D341Med (cell line): ENCODE data around the gene KCNF1.
"Not testable (repeated sequence)": the region's sequence is repeated elsewhere in the genome, so short reads cannot be mapped to it uniquely, and the experiment has no call there.

Experiments used
- DNase-seq: peaks from one replicate; pipeline ENCODE4 v3.0.0; 2012; ENCODE audit warnings: low spot score

KCNF1 gene

DNA sequence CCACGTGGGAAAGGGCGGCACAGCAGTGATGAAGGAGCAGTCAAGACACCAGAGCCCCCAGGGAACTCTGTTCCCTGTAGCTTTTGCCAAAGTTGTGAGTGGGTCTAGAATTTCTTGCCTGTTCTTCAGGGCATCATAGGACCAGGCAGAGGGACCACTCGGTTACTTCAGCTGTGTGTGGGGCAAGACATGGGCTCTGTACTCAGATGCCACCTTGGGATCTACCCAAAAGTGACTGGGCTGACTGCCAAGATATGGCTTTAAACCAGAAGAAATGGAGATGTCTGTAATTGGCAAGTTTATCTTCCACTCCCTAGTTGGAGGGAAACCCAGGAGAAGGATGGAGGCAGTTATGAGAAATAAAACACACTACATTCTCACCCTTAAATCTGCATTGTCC lies 29.6 kb downstream of the KCNF1 start:
- no peak for DNase-seq

DNA sequence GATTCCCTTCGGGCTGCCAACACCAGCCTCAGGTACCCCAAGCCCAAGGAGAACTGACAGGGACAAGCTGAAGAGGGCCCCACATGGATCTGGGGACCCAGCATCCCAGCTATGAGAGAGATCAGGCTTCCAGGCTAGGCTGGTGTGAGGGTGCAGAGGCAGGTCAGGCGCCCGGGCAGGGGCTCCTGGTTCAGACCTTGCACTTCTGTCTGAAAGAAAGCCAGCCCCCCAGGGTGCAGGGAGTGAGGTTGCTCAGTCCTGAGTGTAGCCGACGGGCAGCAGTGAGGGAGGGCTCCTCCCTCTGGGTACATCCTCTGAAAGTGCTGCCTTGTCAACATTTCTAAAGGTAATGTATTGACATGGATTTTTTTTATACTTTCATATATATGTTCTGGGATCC lies 33.1 kb downstream of the KCNF1 start:
- DNase-seq = no peak

DNA sequence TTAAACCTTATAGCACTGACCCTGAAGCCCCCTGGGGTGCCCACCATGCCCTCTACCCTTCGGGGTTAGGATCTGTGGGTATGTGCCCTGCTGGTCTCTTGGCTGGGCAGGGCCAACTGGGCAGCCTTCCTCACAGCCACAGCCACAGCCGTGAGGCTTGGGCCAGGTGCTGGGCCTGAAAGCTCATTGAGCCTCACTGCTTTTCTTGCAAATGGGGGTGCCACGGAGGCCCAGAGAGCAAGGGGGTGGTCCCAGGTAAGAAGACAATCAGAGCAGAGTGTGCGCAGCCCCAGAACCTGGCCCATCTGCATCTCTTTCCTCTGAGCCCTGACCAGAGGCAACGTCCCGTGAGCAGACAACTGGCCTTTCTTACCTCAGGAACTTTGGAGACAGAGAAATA lies 34.7 kb downstream of the KCNF1 start:
- DNase-seq = no peak

DNA sequence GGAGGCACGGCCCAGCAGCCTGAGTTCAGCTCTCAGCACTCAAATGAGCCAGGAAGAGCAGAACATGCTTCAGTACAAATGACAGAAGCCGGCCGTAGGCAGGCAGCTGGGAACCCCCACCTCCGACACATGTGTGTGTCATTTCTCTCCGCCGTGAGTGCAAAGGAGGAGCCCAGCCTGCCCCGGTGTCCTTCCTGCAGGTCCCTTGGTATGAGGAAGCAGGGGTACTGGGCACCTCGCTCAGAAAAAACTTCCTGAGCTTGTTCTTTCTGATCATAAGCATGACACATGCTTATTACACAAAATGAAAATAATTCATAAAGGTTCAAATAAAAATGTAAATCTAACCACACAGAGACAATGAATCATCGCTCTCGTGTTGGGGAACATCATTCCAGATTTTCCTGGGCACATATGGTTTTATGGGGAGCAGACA lies 35.3 kb downstream of the KCNF1 start:
- no peak for DNase-seq

DNA sequence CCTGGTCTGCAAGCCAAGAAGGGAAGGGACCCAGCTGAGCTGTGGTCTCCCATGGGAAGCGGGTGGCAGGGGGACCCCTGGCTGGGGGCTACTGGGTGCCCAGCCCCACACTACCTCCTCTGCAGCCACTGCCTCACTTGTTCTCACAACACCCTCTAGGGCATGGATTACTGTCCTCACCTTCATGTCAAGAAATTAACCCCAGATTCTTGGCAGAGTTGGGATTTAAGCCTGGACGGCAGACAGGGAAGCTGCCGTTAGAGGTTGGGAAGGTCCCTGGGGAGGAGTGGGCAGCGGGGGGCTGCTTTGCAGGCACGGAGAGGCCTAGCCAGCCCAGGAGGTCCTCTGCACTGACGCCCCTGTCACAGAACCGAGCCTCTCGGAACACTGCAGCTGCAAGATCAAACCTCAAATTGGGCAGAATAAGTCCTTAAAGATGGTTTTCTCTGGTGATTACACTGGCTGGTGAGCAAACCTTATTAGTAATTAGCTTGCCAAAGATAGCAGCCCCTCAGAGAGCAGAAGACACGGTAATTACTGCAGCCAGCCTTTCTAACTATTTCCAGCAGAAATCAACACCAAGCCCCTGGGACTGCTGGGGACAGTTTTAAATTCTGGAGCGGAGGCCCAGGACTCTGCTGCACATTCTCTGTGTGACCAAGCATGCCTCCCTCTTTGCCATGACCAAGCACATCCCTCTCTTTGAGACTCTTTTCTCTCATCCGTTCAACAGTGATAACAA lies 35.9 kb downstream of the KCNF1 start:
- no peak for DNase-seq

DNA sequence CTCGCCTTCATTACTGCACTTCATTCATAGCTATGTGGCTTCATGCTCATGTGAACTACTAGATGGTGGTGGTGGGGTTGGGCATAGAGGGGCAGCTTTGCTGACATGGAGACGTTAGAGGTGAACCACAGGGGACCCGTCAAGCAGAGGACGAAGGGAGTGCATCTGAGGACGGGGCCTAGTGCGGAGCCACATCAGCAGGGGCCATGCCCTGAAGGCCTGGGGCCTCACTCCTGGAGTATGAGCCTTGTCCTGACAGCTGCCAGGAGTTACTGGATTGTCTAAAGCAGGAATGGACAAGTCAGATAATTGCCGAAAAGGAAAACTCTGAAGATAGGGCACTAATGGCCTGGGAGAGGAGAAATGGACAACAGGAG lies 36.4 kb downstream of the KCNF1 start:
- no peak for DNase-seq

DNA sequence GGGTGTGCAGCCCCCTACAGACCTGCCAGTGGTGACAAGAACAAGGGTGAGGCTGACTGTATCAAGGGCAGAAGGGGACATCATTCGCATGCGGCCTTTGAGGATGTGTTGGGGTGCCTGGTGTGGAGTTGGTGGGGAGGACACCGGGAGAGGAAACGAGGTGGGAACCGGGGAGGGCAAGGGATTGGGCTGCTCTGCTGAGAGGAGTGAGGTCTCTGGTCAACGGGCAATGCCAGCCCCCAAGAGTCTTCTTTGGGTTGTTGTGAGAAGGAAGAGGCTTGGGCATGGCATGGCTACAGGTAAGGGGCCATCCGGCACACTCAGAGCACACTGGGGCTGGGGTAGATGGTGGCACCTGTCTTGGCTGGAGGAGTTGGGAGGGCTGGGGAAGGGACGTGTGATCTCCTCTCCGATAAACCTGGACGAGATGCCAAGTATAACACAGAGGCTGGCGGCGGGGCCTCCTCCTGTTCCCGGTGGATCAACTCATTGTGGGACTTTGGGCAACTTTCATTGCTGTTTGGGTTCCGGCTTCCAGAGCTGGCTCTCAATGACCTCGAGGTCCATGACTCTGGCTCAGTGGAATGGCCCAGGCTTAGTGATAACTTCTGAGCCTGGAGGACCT lies 37.0 kb downstream of the KCNF1 start:
- DNase-seq = no peak

DNA sequence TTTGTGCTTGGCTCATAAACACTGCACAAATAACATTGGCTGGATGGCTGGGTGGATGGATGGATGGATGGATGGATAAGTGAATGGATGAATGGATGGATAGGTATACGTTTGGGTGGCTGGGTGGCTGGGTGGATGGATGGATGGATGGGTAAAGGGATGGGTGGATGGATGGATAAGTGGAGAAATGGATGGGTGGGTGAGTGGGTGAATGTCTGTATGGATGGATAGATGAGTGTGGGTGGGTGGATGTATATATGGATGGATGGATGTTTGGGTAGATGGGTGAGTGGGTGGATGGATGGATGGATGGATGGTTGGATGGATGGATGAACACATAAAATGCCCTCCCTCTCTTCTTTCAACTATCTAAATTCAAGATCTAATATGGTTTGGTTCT lies 38.1 kb downstream of the KCNF1 start:
- no peak for DNase-seq

DNA sequence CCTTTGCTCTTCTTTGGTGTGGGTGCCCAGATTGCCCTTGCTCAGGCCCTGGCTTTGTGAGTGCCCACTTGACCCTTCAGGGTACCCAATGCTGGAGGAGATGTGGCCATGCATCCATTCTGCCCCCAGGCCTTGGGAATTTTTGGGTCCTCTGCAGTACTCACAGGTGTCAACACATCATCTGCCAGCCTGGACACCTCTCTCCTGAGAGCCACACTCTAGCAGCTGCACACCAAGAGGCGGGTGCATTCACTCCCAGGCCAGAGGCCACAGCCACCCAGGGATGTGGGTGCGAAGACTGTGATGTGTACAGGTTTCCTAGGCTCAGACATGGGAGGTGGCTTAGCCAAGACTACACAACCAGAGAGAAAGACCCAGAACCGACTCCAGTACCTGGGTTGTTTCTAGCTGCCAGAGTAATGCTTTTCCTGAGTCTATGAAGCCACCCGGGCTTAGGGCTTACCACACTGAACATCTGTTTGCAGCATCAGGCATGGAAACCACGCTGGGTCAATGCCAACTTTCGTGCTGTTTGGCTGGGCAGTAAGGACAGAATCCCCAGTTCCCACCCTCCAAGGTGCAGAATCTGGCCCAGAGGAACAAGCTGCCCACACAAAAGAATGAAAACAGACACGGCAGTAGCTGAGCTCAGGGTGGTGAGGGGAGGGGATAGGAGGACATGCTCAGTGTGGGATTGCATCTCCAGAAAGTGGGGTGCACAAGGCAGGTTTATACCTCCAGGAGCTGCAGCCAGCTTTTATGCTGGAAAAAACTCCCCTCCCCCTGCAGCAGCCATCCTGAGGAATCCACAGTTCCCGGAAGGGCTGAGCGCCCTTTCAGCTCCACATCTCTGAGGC lies 40.1 kb downstream of the KCNF1 start:
- no peak for DNase-seq

DNA sequence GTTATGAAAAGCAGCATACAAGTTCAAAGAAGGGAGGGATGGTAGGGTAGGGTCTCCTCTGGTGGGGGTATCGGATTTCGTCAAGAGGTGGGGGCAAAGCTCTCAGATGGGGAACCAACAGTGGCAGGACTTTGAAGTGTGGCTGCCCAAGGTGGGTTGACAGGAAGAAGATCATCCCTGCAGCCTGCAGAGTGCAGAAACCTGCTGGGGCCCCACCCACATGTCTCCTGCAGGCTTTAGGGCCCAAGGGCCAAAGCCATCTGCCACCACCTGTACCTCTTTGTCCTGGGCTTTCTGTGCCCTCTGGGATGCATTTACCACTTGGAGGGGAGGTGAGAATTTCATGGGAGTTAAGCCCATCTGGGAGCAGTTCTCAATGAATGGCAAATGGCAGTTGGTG lies 42.7 kb downstream of the KCNF1 start:
- no peak for DNase-seq

DNA sequence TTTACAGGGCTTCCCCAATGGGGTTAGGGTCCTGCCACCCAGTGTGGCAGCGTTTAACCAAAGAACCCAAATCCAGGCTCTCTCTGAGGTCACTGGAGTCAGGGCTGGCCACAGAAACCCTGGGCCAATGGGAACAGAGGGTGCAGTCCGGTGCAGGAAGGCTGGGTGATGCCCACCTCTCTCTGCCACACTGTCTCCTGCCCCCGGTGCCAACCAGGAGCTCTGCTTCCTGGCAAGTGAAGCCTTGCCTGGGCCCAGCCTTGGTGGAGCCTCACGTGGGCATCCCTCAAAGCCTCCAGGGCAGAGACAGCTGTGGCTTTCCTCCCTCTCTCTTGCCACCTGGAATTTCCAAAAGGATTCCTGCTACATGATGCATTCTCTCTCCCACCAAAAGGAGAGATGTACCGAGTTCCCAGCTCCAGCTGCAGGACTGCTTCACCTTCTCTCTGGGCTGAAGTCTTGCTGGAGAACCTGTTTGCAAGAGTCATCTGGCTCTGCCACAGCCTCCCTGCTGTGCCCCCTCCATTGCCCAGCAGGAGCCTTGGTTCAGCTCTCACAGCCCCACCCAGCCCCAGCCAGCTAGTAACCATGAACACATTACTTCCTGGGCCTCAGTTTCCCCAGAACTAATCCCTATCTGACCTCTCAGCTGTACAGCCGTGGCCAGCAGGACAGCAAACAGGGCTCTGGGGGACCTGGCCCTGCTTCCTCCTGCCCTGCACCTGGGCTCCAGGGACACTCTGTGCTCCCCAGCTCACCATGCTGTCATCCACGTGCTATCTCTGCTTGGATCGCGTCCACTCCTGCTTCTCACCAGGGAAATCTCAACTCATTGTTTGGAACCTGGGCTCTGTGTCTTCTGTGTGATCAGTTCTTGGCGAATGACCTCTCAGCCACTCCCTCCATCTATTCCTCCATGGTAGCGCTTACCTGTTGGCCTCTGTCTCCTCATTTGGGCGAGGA lies 43.4 kb downstream of the KCNF1 start:
- no peak for DNase-seq

DNA sequence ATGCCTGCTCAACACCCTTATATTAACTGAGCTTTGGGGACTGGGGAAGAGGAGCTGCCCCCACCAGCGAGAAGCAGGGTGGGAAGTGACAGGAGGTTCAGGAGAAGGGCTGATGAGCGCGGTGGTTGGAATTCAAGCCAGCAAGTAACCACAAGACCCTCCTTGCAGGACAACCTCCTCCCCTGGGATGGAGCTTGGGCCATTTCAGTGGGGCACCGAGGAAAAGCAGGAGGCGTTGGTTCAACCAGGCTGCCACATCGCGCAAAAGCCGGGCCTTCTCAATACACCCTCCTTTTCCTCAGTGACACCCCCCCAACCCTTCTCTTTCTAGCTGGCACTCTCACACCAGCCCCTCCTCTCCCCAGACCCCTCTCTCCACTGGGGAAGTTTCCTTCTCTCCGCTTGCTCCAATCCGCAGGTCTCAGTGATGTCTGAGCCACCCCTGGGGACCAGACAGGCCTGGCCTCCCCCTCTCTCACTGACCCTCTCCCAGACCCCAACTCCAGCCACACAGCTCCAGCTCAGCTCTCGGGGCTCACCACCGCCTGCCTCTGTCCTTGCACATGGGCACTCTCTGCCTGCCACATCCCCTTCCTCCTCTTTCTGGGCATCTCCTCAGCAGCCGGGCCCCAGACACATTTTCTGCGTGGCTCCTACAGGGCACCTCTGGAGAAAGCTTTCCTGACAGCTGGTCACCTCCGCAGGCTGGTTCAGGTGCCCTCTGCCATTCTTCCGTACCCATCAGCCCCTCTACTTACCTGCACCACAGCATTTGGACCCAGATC lies 44.5 kb downstream of the KCNF1 start:
- no peak for DNase-seq

DNA sequence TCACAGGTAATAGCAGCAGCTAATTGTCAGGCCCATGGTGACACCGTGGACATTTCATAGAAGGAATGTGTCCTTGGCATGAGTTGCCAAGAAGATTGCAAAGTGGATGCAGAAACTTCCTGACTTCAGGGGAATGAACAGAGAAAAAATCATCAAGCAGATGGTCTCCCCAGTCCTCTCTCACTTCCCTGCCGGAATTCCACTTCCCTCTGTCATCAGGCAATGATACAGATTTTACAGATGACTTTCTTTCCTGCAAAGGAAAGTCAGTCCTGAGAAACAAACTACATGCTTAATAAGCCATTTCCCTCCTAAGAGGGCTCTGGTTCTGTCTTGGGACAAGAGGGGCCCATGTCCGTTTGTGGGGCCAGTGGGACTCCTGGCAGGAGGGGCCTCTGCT lies 45.7 kb downstream of the KCNF1 start:
- no peak for DNase-seq

DNA sequence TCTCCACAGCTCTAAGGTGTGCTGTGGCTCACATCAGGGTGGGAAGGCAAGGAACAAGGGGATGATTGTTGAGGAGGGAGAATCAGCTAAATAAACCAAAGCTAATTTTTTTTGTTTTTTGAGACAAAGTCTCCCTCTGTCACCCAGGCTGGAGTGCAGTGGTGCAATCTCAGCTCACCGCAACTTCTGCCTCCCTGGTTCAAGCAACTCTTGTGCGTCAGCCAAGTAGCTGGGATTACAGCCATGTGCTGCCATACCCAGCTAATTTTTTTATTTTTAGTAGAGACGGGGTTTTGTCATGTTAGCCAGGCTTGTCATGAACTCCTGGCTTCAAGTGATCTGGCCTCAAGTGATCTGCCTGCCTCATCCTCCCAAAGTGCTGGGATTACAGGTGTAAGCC lies 46.7 kb downstream of the KCNF1 start:
- DNase-seq = not testable (repeated sequence)

DNA sequence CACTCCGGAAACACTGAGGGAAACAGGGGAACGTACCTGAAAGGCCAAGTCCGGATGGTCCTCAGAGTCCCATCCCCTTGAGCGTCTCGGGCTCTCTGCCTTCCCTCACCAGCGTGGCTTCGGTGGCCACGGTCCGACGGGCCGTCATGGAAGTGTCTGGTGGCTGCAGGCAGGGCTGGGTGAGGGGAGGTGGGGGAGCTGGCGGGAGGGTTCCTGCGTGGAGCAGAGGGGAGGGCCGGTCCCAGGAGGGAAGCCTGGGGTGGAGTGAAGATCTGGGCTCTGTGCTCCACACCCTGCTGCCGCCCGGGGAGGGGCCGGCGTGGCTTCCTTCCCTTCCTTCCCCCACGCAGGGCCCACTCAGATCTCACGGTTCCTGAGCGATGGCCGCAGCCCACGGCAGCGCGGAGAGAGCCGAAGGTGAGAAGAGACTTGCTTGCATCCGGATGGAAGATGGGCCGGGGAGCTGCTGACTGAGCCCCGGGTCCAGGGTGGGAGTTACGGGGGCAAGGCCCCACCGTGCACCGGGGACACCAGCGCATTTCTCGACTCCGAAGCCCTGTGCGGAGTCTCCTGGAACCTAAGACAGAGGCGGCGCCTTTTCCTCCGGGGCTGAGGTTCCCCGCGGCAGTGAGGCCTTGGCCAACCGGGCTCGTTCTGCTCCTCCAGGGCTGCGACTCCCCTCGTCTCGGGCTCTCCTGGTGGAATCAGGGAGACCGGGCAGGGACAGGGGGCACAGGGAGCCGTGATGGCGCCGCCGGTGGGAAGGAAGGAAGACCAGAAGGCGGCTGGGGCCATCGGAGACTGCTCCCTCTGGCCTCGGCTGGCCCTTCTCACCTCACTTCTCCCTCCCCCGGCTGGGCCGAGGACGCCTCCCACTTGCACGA lies 49.1 kb downstream of the KCNF1 start:
- DNase-seq = no peak

DNA sequence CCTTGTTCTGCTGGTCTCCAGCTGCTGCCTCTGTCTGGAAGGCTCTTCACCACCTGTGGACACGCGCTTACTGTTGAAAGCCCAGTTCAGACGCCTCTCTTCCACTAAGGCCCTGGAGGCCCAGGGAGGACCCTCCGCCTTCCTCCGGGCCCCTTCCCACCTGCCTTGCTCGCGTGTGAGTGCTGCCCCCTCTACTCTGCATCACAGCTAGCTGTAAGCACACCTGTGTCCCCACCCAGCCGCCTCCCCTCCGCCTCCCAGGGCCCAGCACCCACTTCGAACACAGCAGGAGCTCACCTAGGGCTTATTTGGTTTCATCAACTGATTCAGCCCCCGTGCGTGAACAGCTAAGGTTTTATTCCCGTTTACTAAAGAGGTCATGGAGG lies 49.7 kb downstream of the KCNF1 start:
- DNase-seq = no peak

DNA sequence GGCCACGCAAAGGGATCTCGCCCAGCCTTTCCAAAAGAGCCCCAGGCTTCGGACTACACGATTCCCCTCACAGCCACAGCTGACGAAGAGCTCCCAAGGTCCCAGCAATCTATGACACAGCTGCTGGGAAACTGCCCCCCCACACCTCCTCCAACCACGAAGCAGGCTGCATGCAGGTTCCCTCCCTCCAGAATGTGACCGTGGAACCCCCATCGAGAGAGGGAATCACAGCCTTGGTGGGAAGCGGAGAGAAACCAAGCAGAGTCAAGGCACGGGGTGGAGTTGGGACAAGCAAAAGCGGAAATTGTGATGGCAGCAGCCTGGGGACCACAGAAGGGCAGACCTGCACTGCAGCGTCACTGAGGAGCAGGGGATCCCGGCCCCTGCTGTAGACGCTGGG lies 50.3 kb downstream of the KCNF1 start:
- DNase-seq = no peak

DNA sequence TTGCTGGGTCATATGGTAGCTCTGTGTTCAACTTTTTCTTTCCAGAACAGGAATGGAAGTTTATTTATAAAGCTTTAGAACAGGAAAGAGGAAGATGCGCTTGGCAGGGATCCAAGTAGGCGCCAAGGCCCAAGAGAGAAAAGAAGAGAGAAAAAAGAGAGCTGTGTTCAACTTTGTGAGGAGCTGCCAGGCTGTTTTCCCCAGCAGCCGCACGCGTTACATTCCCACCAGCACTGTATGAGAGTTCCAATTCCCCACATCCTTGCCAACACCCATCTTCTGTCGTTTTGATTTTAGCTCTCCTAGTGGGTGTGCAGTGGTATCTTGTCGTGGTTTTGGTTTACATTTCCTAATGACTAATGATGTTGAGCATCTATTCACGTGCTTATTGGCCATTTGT lies 51.4 kb downstream of the KCNF1 start:
- no peak for DNase-seq
